Dermis microvascular lymphatic vessel endothelial cell (primary cell): ENCODE results near the gene ATG101. TPM values are rescaled to one million over a fixed set of nuclear protein-coding genes. Genes with fewer than 3 reads are reported as not detected.

Experiments
- DNase-seq, 2 donors: peaks; one replicate each; pipeline versions ENCODE4 v3.0.0 to v3.0.0-alpha.2; 2010; ENCODE audit warnings: low read depth in 2 of 2
- total RNA-seq: library from RNA; depleted of rRNA; stranded (reverse); fragments of >200 nt; gene quantifications from 2 replicates; pipeline ENCODE4 v1.2.1, GENCODE V29; 2014

The ATG101 gene
- total RNA-seq, 1 donor from 2014 or later = 52.8 TPM

- DNase-seq = no peak
Observed at GRCh38 chr12:52057638-52058576, 11.9 kb upstream of the ATG101 start.

- DNase-seq = no peak
Observed at GRCh38 chr12:52058631-52059361, 11.0 kb upstream of the ATG101 start.

GRCh38 chr12:52059582-52060497 lies 9.9 kb upstream of the ATG101 start:
- DNase-seq = no peak

- DNase-seq = no peak
Observed at GRCh38 chr12:52060498-52061177, 9.1 kb upstream of the ATG101 start.

GRCh38 chr12:52061470-52062166 lies 8.2 kb upstream of the ATG101 start:
- DNase-seq = no peak

GRCh38 chr12:52062167-52063081 lies 7.4 kb upstream of the ATG101 start:
- DNase-seq = no peak

- DNase-seq = no peak
Observed at GRCh38 chr12:52063082-52063924, 6.5 kb upstream of the ATG101 start.

- peak; percentile 74 to 86 for DNase-seq
Observed at GRCh38 chr12:52063981-52064649, 5.7 kb upstream of the ATG101 start.

GRCh38 chr12:52066346-52067080 lies 3.3 kb upstream of the ATG101 start:
- DNase-seq = no peak

- DNase-seq = no peak
Observed at GRCh38 chr12:52067081-52067374, 2.8 kb upstream of the ATG101 start.

- peak in 1 of 2 donors; percentile 24 for DNase-seq
Observed at GRCh38 chr12:52070185-52070925, 577 bp downstream of the ATG101 start.

GRCh38 chr12:52073531-52074381 lies 4.0 kb downstream of the ATG101 start:
- no peak for DNase-seq

GRCh38 chr12:52074971-52075724 lies 5.4 kb downstream of the ATG101 start:
- DNase-seq = no peak

- DNase-seq = no peak
Observed at GRCh38 chr12:52076811-52077210, 7.0 kb downstream of the ATG101 start.

- DNase-seq = no peak
Observed at GRCh38 chr12:52078276-52078675, 8.5 kb downstream of the ATG101 start.
